Hepatocyte (in vitro differentiated cells): ENCODE results near the gene ANKFN1.

Source experiments
- EZH2 ChIP-seq: fragments of 200-600 bp; sonication (generic); IDR thresholded peaks from 2 replicates; pipeline ENCODE4 v1.6.1; 2016; ENCODE audit warnings: antibody characterized with exemption, mild to moderate bottlenecking, borderline replicate concordance
- TF ChIP-seq, protein P1 (sequence below): fragments of 200-600 bp; sonication (generic); IDR thresholded peaks from 2 replicates; pipeline ENCODE4 v1.5.1; 2016; ENCODE audit warnings: antibody characterized with exemption, mild to moderate bottlenecking; ENCODE audit not compliant: poor library complexity

DNA sequence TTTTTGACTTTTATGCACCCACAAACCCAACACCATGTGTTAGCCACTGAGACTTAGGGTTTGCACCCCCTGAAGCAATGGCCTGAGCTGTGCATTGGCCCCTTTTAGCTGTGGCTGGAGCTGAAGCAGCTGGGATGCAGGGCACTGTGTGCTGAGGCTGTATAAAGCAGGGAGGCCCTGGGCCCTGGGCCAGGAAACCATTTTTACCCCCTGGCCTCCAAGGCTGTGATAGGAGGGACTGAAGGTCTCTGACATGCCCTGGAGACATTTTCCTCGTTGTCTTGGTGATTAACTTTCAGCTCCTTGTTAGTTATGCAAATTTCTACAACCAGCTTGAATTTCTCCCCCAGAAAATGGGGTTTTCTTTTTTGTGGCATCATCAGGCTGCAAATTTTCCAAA is 6.7 kb upstream of the ANKFN1 start:
- TF ChIP-seq EZH2 = no peak
- TF ChIP-seq, protein P1, sequence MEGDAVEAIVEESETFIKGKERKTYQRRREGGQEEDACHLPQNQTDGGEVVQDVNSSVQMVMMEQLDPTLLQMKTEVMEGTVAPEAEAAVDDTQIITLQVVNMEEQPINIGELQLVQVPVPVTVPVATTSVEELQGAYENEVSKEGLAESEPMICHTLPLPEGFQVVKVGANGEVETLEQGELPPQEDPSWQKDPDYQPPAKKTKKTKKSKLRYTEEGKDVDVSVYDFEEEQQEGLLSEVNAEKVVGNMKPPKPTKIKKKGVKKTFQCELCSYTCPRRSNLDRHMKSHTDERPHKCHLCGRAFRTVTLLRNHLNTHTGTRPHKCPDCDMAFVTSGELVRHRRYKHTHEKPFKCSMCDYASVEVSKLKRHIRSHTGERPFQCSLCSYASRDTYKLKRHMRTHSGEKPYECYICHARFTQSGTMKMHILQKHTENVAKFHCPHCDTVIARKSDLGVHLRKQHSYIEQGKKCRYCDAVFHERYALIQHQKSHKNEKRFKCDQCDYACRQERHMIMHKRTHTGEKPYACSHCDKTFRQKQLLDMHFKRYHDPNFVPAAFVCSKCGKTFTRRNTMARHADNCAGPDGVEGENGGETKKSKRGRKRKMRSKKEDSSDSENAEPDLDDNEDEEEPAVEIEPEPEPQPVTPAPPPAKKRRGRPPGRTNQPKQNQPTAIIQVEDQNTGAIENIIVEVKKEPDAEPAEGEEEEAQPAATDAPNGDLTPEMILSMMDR = no peak
